ENCODE measurements around the gene FAM222A. TPM values are rescaled to one million over a fixed set of nuclear protein-coding genes. Genes with fewer than 3 reads are reported as not detected.
"Not testable (repeated sequence)": the region's sequence is repeated elsewhere in the genome, so short reads cannot be mapped to it uniquely, and the experiment has no call there.

Gene FAM222A
- total and polyA plus RNA-seq, 2 of the 4 experiments (the other 2 are of a cell fraction): under 0.01 to 0.32 TPM

DNA sequence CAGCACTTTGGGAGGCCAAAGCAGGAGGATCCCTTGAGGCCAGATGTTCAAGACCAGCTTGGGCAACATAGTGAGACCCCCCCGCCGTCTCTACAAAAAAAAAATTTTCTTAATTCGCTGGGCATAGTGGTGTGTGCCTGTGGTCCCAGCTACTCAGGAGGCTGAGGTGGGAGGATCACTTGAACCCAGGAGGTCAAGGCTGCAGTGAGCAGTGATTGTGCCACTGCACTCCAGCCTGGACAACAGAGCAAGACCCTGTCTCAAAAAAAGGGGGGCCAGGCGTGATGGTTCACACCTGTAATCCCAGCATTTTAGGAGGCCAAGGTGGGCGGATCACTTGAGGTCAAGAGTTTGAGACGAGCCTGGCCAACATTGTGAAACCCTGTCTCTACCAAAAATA, 19.0 kb upstream of the FAM222A start:
- H3K9me1 ChIP-seq (ENCODE audit: insufficient read depth, low read length); dilution Hi-C loops (cut with HindIII; ENCODE audit: low sequenced_read_pairs, unreplicated experiment); H3K56ac ChIP-seq (ENCODE audit: extremely low read depth, insufficient read depth, low read length); DNase-seq; H4K91ac ChIP-seq (ENCODE audit: insufficient read depth, low read depth, low read length); H3K18ac ChIP-seq (ENCODE audit: low read depth, low read length); H3K4me3 ChIP-seq (ENCODE audit: insufficient read depth, low read depth, low read length); H4K8ac ChIP-seq (ENCODE audit: low read depth in 2 of 2, low read length in 2 of 2); H3K4me2 ChIP-seq (ENCODE audit: low read depth, low read length); in situ Hi-C loops (cut with MboI; ENCODE audit: low sequenced_read_pairs); POLR2A ChIA-PET (ENCODE audit: unreplicated experiment); H3K4me1 ChIP-seq (ENCODE audit: control insufficient read depth, insufficient read depth, low read length); H3K27me3 ChIP-seq (ENCODE audit: control insufficient read depth, insufficient read depth, low read length); H3K9me3 ChIP-seq (ENCODE audit: control insufficient read depth, insufficient read depth, low read length); H3K14ac ChIP-seq (replicated peaks; ENCODE audit: low read depth, low read length); H4K20me1 ChIP-seq (ENCODE audit: insufficient read depth, low read length); H3K9ac ChIP-seq (ENCODE audit: low read depth, low read length); H3K36me3 ChIP-seq (ENCODE audit: control insufficient read depth, insufficient read depth, low read length); H2AFZ ChIP-seq (replicated peaks; ENCODE audit: low read length, poor library complexity); BruUV-seq (replicated peaks); H2BK120ac ChIP-seq (ENCODE audit: low read depth, low read length); H3K4ac ChIP-seq (ENCODE audit: low read depth, low read length); H2BK5ac ChIP-seq (ENCODE audit: low read depth, low read length, poor library complexity, severe bottlenecking); H2AK5ac ChIP-seq (ENCODE audit: low read depth, low read length); CTCF ChIA-PET; H2AK9ac ChIP-seq (replicated peaks; ENCODE audit: low read depth, low read length, poor library complexity); ATAC-seq (ENCODE audit: low read depth); H3K79me1 ChIP-seq (ENCODE audit: low read depth in 1 of 2, low read length in 2 of 2); H4K5ac ChIP-seq (ENCODE audit: low read depth, low read length); H2BK15ac ChIP-seq (ENCODE audit: low read depth, low read length); H3K23ac ChIP-seq (ENCODE audit: low read depth, low read length); H3K27ac ChIP-seq (ENCODE audit: insufficient read depth, low read length); intact Hi-C loops (cut with micrococcal nuclease); H2BK20ac ChIP-seq (ENCODE audit: low read depth, low read length): not testable (repeated sequence)
- no CpG with 5 or more reads among the region's 6 CpGs for WGBS, 2 experiments (ENCODE audit: extremely low coverage in 2 of 2, insufficient read length in 1 of 2)
